ENCODE data around the gene JRKL.
"Not testable (repeated sequence)": the region's sequence is repeated elsewhere in the genome, so short reads cannot be mapped to it uniquely, and the experiment has no call there.

JRKL gene

DNA sequence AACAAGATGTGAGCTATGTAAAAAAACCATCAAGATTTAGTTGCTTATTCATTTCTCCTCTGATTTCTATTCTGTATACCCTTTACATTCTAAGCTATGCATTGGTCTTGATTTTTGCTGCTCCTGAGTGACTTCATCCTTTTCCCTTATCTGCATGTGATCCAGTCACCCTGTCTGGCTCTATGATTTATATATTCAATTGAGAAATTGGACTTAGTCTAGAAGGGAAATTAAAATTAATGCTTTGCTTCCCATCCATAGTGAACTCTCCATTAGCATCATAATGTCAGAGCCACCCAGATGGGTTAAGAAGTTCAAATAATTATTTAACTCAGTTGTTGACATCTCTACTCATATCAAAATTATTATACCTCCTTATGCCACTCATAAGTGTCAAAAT is 5.0 kb downstream of the JRKL start:
- no peak for DNase-seq (ENCODE audit: low read depth)

DNA sequence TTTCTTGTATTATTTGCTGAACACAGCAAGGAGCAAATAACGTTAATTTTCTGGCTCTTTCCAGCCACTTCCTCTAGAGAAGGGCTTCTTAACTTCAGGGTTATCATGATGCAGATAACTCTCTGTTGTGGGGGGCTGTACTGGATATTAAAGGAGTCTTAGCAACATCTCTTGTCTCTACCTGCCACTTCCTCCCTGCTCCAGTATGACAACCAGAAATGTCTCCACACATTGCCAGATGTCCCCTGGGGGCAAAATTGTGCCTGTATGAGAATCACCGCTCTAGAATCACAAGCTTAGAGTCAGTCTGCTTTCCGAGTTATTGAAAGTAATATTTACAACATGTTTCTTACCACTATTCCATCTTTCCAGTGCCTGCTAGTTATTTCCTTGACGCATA is 6.8 kb downstream of the JRKL start:
- DNase-seq (ENCODE audit: low read depth) = no peak

DNA sequence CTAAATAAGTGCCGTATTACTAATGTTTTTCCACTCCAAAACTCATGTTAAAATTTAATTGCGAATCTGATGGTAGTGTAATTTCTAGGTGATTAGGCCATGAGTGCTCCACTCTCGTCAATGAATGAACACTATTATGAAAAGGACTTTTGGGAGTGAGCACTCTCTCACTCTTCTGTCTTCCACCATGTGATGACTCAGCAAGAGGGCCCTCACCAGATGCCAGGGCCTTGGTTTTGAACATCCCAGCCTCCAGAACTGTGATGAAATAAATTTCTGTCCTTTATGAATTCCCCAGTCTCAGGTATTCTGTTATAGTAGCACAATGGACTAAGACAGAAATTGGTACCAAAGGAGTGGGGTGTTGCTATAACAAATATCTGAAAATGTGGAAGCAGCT is 8.1 kb downstream of the JRKL start:
- DNase-seq (ENCODE audit: low read depth) = no peak

DNA sequence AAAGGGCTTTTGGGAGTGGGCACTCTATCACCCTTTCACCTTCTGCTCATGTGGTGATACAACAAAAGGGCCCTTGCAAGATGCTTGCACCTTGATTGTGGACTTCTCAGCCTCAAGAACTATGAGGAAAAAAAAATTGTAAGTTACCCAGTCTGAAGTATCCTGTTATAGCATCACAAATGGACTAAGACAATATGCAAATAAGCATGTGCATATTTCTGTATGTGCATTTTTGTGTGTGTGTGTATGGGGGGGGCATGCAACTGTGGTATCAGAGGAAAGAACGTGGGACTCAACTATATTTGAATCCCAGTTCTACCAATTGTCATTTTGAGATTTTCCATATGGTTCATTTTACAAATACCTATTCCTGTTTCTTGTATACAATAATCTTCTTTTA is 10.9 kb downstream of the JRKL start:
- DNase-seq (ENCODE audit: low read depth) = no peak

DNA sequence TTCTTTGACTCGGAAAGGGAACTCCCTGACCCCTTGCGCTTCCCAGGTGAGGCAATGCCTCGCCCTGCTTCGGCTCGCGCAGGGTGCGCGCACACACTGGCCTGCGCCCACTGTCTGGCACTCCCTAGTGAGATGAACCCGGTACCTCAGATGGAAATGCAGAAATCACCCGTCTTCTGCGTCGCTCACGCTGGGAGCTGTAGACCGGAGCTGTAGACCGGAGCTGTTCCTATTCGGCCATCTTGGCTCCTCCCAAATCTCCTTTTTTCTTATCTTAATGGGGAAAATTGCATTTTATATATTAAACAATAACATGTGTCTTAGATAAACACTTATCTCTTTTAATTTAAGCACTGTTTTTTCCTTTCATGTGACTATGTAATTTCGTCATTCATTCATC is 21.6 kb downstream of the JRKL start:
- not testable (repeated sequence) for DNase-seq (ENCODE audit: low read depth)

DNA sequence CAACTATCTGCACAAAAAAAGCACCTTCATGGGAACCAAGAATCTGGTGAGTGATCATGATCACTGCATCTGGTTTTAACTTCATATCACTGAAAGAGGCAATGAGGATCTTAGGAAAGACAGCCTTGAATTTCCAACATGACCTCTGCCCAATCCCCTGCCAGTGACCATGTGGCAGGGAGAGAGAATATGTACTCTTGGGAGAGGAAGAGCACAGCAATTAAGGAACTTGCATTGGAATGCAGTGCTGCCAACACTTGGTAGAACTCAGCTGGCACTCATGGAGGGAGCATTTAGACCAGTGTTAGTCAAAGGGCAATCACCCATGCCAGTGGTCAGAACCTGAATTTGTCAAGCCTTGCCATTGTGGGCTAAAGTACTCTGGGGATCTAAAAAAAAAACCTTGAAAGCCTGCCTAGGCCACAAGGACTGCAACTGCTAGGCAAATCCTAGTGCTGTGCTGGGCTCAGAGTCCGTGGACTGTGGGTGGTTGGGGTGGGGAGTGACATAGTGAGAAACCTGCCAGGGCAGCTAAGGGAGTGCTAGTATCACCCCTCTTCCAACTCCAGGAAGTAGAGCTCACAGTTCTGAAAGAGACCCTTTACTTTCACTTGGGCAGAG is 23.1 kb downstream of the JRKL start:
- no peak for DNase-seq (ENCODE audit: low read depth)

DNA sequence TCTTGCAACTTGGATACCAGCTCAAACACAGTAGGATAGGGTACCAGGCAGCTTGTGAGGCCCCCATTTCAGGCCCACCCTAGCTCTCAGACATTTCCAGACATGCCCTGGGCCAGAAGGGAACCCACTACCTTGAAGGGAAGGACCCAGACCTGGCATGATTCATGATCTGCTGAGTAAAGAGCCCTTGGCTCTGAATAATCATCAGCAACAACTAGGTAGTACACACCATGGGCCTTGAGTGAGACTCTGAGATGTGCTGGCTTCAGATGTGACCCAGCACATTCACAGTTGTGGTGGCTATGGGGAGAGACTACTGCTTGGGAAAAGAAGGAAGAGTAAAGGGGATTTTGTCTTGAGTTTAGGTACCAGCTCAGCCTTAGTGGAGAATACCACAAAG is 23.6 kb downstream of the JRKL start:
- DNase-seq (ENCODE audit: low read depth) = no peak

DNA sequence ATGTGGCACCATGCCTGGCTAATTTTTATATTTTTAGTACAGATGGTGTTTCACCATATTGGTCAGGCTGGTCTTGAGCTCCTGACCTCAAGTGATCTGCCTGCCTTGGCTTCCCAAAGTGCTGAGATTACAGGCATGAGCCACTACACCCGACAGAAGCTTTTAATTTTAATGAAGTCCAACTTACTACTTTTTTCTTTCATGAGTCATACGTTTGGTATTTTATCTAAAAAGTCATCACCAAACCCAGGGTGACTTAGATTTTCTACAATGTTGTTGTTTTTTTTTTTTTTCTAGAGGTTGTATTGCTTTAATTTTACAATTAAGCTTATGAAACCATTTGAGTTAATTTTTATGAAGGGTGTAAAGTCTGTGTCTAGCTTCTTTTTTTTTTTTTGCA is 34.9 kb downstream of the JRKL start:
- no peak for DNase-seq (ENCODE audit: low read depth)

DNA sequence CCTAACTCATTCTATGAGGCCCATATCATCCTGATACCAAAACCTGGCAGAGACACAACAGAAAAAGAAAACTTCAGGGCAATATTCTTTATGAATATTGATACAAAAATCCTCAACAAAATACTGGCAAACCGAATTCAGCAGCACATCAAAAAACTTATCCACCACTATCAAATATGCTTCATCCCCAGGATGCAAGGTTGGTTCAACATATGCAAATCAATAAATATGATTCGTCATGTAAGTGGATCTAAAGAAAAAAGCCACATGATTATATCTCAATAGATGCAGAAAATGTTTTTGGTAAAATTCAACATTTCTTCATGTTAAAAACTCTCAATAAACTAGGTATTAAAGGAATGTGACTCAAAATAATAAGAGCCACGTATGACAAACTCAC is 40.9 kb downstream of the JRKL start:
- no peak for DNase-seq (ENCODE audit: low read depth)

DNA sequence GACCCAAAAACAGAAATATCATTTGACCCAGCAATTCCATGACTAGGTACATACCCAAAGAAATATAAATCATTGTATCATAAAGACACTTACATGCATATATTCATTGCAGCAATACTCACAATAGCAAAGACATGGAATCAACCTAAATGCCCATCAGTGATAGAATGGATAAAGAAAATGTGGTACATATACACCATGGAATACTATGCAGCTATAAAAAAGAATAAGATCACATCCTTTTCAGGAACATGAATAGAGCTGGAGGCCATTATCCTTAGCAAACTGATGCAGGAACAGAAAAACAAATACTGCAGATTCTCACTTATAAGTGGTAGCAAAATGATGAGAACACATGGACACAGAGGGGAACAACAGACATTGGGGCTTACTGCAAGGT is 42.8 kb downstream of the JRKL start:
- DNase-seq (ENCODE audit: low read depth) = not testable (repeated sequence)

Measured in stimulated activated CD8-positive, alpha-beta memory T cell treated with anti-CD3 and anti-CD28 coated beads, Interleukin-15, amount 100 ng/mL, for 1 hour (primary cell).